HG03558 (cell line): Measurements from ENCODE around the gene AGAP5.
A peak's percentile ranks its signal among the peaks of the same experiment; 100 is the strongest.
"Not testable (repeated sequence)": the region's sequence is repeated elsewhere in the genome, so short reads cannot be mapped to it uniquely, and the experiment has no call there.

Source experiments
- ATAC-seq: cut with Tn5 transposase; IDR thresholded peaks from one replicate; pipeline ENCODE4 v1.9.1; 2021; ENCODE audit warnings: moderate number of reproducible peaks; ENCODE audit not compliant: unreplicated experiment; ENCODE audit errors: extremely low read depth

AGAP5 gene

DNA sequence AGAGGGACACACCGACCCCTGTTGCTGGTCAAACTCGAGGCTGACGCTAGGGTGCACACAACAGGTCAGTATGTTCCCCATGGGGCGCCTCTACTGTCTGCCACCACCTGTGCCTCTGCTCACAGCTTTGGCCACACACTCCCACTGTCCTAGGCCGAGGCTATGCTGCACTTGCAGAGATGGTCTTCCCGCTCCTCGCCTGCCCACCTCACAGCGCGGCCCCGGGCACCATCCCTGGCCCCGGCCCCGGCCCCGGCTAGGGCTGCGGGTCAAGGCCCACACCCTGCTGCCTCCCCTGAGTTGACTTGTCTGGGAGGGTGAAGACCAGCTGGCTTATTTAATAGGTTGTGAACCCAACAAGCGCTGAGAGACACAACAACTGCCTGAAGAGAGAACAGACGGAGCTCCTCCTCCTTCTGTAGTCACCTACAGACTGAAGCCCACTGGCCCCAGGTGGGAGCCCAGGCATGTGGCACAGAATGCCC, at the start of gene AGAP5:
Gene AGAP5, minus strand, starts transcription at position 435 of the 485 bp plus-strand sequence. Its CDS starts 354 bp downstream, at position 81.
- ATAC-seq = not testable (repeated sequence)

- ATAC-seq = no peak
These were observed 48.8 kb upstream of the AGAP5 start for GRCh38 chr10:73746721-73747120.

DNA sequence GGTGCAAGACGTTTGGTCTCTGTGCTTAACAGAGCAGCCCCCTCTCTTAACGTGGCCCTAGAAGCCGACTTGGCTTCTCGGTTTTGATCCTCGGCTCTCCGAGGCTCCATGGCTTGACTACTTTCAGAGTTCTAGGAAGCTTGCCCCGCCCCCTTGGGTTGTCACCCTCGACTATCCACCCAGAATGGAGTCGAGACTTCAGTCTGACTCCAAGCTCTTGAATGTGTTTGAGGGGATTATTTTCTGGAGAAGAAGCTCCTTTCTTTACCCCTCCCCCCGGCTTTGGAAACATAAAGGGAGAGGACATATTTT, 46.7 kb upstream of the AGAP5 start:
- ATAC-seq = peak; percentile 13

GRCh38 chr10:73743905-73744663, 46.2 kb upstream of the AGAP5 start, which contains the start of gene SEC24C:
Gene SEC24C (plus strand): TSS chr10:73744372. CDS start chr10:73746833, 2,461 bp downstream.
- peak; percentile 50 for ATAC-seq

DNA sequence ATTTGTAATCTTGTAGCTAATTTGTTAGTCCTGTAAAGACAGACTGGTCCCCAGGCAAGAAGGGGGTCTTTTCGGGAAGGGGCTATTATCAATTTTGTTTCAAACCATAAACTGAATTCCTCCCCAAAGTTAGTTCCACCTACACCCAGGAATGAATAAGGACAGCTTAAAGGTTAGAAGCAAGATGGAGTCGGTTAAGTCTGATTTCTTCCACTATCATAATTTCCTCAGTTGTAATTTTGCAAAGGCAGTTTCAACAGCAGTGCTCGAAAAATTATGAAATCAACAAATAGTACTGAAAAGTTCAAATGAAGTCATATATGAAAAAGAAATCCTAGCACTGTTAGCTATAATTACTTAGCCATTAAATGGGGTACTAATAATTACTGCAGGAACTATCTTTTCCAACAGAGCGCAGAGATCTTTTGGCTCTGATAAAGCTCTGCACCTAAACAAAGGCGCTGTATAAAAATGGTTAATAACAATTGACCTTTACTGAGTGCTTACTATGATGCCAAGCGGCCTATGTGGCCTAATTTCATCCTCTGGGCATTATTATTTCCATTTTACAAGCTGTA, 45.5 kb upstream of the AGAP5 start:
- no peak for ATAC-seq

DNA sequence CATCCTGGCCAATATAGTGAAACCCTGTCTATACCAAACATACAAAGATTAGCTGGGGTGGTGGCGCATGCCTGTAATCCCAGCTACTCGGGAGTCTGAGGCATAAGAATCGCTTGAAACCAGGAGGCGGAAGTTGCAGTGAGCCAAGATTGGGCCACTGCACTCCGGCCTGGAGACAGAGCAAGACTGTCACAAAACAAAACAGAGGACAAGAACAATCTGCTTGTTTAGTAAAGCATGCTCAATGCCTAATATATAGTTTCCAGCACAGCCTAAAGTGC, 44.5 kb upstream of the AGAP5 start:
- no peak for ATAC-seq

- not testable (repeated sequence) for ATAC-seq
These were observed 42.8 kb upstream of the AGAP5 start for GRCh38 chr10:73740501-73741254.

GRCh38 chr10:73734796-73735305, 36.9 kb upstream of the AGAP5 start:
- no peak for ATAC-seq

DNA sequence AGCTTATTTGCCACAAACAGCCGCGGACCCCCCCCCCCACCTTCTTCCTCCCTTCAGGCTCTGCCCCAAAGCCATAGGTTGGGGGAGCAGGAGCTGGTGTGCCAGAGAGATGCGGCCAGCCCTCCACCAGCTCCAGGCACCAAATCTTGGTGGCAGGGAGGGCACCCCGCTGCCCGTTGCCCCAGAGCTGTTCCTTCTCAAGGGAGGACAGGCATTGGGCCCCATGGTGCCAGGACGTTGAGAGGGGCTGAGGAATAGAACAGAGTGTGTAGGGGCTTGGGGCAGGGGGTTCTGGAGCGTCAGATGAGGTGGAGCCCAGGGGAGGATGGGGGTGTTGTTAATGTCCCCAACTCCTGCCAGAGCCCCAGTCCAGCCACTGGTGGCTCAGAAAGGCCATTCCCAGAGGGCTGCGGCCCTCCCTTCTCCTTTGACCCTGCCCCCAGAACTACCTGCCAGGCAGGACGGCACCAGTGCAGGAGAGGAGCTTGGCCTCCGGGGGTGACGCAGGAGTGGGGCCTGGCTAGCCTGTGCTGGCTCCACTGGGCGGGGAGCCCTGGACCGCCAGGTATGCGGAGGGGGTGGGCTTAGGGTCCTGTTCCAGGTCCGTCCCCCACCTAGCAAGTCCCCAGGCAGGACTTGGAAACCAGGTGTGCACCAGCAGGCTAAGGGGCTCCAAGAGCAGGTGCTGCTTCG, 36.3 kb upstream of the AGAP5 start:
- no peak for ATAC-seq

DNA sequence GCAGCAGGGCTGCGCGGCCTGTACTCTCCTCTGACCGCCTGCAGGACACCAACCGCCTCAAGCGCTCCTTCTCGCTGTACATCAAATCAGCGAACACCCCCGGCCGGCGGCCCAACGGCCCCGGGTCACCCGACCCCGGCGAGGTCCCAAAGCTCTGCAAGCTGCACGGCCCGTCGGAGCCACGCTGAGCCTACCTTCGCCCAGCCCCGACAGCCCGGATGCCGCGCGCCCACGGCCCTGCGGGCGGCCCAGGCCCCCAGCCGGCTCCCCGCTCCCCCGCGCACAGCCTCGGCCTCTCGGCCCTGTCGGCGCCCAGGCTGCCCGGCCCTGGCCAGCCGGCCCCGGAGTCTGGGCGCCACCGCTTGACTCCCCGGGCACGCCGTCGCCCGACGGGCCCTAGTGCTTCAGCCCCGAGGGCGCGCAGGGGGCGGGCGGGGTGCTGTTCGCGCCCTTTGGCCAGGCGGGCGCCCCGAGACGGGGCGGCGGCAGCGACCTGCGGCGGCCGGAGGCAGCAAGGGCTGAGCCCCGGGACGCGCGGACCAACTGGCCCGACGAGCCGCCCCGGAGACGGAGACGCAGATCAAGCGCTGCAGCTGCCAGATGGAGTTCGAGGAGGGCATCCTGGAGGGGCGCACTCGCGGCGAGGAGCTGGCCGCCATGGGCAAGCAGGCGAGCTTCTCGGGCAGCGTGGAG, 35.2 kb upstream of the AGAP5 start:
- ATAC-seq = no peak

DNA sequence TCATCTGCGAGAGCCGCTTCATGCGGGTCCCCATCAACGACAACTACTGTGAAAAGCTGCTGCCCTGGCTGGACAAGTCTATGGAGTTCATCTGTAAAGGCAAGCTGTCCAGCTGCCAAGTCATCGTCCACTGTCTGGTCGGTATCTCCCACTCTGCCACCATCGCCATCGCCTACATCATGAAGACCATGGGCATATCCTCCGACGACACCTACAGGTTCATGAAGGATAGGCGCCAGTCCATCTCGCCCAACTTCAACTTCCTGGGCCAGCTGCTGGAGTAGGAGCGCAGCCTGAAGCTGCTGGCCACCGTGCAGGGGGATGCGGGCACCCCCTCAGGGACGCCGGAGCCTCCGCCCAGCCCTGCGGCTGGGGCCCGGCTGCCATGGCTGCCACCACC, 34.5 kb upstream of the AGAP5 start:
- no peak for ATAC-seq

DNA sequence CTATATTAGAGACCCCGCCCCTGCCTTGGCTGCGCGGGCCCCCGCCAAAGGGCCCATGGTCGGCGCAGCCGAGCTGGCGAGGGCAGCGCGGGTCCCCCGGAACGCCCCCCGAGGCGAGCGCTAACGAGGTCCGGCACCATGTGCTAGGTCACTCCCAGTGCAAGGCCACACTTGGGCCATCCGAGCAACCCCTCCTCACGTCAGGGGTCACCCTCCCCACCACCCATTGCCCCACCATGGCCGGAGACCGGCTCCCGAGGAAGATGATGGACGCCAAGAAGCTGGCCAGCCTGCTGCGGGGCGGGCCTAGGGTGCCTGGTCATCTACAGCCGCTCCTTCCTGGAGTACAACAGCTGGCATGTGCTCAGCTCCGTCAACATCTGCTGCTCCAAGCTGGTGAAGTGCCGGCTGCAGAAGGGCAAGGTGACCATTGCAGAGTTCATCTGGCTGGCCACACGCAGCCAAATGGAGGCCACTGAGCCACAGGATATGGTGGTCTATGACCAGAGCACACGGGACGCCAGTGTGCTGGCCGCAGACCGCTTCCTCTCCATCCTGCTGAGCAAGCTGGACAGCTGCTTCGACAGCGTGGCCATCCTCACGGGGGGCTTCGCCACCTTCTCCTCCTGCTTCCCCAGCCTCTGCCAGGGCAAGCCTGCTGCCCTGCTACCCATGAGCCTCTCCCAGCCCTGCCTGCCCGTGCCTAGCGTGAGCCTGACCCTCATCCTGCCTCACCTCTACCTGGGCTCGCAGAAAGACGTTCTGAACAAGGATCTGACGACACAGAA, 33.9 kb upstream of the AGAP5 start:
- no peak for ATAC-seq

DNA sequence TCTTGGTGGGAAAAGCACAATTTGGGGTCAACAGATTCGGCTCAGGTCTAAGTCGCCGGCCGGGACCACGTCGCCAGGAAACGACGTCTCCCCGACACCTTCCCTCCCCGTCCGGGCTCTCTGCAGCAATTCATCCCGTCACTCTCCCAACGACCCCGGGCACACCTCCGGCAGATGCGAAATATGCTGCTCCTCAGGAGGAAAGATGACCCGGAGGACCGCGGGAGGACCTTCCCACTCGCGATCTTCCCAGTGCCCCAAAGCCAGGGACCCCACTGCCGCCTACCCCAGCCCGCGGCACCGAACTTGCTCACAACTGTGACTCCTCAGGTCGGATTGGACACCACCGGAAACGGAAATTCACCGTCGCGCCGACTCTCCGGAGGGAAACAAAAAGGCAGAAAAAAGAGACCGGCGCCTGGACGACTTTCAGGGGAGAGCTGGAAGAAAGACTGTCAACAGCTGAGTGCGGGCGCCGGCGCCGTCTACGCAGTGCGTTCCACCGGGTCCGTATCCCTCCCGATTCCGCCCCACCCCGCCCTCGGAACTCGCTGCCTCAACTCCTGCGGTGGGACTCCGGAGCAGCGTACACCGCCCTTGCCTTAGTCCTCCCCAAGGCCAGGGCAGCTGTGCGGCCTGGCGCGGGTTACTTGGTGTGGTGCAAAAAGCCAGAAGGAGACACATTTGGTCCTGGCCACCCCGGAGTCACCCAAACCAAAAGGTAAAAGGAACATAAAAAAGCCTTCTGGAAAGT, 32.4 kb upstream of the AGAP5 start:
- ATAC-seq = peak; percentile 44

DNA sequence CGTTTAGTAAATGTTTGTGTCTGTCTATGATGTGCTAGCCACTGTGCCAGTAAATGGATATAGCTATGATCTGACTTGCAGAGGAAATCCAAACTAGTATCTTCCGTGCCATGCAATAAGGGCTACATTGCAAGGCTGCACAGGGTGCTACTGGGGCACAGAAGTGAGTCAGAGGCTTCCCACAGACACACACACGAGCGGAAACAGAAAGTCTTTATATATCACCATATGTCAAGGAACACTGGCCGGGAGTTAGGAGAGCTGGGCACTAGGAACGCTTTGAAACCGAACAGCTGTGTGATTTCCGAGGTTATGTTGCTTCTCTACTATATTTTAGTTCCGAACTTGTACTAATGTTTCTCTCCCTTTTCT, 31.9 kb upstream of the AGAP5 start:
- not testable (repeated sequence) for ATAC-seq

DNA sequence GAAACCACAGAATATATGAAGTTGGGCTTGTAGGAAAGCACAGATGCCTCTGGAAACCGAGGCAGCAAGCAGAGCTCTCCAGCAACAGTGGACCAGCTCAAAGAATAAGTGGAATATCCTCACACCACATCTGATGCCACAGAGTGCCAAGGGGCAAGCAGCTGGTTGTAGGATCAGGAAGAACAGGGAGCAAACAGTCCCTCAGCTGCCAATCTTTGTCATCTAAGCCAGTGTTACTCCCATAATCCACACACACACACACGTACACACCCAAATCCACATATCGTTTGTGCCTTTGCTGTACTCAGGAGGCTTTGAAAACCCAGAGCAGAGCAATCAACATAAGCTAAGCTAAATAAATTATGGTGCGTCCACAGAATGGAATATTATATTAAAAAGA, 25.6 kb upstream of the AGAP5 start:
- ATAC-seq = no peak

- not testable (repeated sequence) for ATAC-seq
These were observed 22.7 kb upstream of the AGAP5 start for GRCh38 chr10:73720561-73720960.

DNA sequence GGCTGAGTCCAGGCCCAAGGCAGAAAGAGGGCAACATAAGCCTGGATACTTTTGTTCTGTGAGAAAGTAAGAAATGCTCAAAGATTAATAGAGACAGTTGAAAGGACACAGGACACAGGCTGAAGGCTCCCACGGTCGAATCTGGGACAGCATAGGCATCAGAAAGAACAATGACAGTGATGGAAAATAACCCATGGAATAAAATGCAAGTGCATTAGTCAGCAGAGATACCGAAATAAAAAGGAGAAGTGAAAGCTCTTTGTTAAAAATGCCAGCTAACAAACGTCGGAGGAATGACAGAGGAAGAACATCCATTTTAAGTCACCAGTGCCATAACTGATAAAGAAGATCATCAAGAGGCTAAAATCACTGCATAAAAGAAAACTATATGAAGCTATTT, 19.6 kb upstream of the AGAP5 start:
- ATAC-seq = no peak

DNA sequence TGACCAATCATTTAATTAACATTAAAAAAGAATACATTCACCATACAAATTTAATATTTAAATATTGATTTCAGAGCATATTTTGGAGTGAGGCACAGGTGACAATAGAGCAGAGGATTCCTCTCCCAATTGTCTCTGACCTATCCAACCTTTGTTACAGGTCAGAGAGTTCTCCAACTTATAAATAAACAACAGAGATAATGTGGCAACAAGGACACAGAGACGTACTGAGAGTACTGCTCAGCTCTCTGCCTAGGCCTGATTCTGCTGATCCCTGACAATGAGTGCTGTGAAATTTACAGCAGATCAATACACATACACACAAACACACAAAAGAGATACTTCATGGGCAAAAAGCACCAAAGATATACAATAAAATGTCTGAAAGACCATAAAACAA, 18.3 kb upstream of the AGAP5 start:
- no peak for ATAC-seq
